Activated B cell treated with CpG ODN at 0.5 μM for 24 hours (primary cell): ENCODE data around the gene CAMTA1. TPM values are rescaled to one million over a fixed set of nuclear protein-coding genes. Genes with fewer than 3 reads are reported as not detected.

Experiments
- ATAC-seq: fragments of 200-7000 bp; cut with Tn5 transposase; one replicate; pipeline ENCODE4 v1.10.0; 2021; ENCODE audit warnings: low read depth, mild to moderate bottlenecking, moderate library complexity
- CTCF ChIA-PET: fragments of 350-600 bp; sonication (Branson Sonifier 250); formaldehyde crosslinking; loops from one replicate; lab custom pipeline; 2021; ENCODE audit warnings: antibody characterized with exemption; lab: Charles Lee
- POLR2A ChIA-PET: fragments of 350-600 bp; sonication (Branson Sonifier 250); formaldehyde crosslinking; loops from one replicate; lab custom pipeline; 2021; ENCODE audit warnings: antibody characterized with exemption; lab: Charles Lee
- DNase-seq: peaks from one replicate; pipeline ENCODE4 v3.0.0; 2022
- H3K27ac Mint-ChIP-seq: one replicate; pipeline ENCODE4 v1.8.0; 2020; ENCODE audit warnings: mixed read lengths
- H3K27me3 Mint-ChIP-seq: one replicate; pipeline ENCODE4 v1.8.0; 2021; ENCODE audit warnings: mixed read lengths
- H3K36me3 Mint-ChIP-seq: one replicate; pipeline ENCODE4 v1.8.0; 2021; ENCODE audit warnings: low read depth, mixed read lengths
- H3K4me1 Mint-ChIP-seq: one replicate; pipeline ENCODE4 v1.8.0; 2021; ENCODE audit warnings: mixed read lengths
- H3K4me3 Mint-ChIP-seq: one replicate; pipeline ENCODE4 v1.8.0; 2020; ENCODE audit warnings: mild to moderate bottlenecking, mixed read lengths
- H3K9me3 Mint-ChIP-seq: one replicate; pipeline ENCODE4 v1.8.0; 2020; ENCODE audit warnings: mixed read lengths
- CTCF ChIP-seq: fragments of 200-600 bp; IDR thresholded peaks from one replicate; pipeline ENCODE4 v1.8.0; 2022; ENCODE audit warnings: antibody characterized with exemption, mild to moderate bottlenecking
- intact Hi-C: fragments of 100-400 bp; cut with micrococcal nuclease; formaldehyde crosslinking; loops from one replicate; pipeline ENCODE4 v1.15.1; 2024
- total RNA-seq: library from RNA; stranded (reverse); gene quantifications from 2 replicates; pipeline ENCODE4 v1.2.3, GENCODE V29; 2022

CAMTA1 gene
- total RNA-seq, 1 donor from 2014 or later = 49.8 TPM

- no peaks in the 10 kb centered on the region for H3K4me1 Mint-ChIP-seq
- no peaks in the 10 kb centered on the region for H3K9me3 Mint-ChIP-seq
- H3K27ac Mint-ChIP-seq = no peak overlapping the region
- intact Hi-C loops = no loop called here
- no peak for TF ChIP-seq CTCF
- POLR2A ChIA-PET = no interaction called here
- DNase-seq (no peak), ATAC-seq (no peak)
- H3K36me3 Mint-ChIP-seq = no peaks in the 10 kb centered on the region
- peaks cover 2% of the 10 kb centered on the region for H3K27me3 Mint-ChIP-seq
- no peak overlapping the region for H3K4me3 Mint-ChIP-seq
- CTCF ChIA-PET = no interaction called here
Measured at GRCh38 chr1:7473223-7474142, 688.2 kb downstream of the CAMTA1 start.

- CTCF ChIA-PET = no interaction called here
- intact Hi-C loops = no loop called here
- DNase-seq = no peak
- H3K27me3 Mint-ChIP-seq = peaks cover 2% of the 10 kb centered on the region
- ATAC-seq = no peak
- no peak overlapping the region for H3K4me3 Mint-ChIP-seq
- H3K27ac Mint-ChIP-seq = no peak overlapping the region
- no peaks in the 10 kb centered on the region for H3K9me3 Mint-ChIP-seq
- POLR2A ChIA-PET = no interaction called here
- no peaks in the 10 kb centered on the region for H3K36me3 Mint-ChIP-seq
- no peak for TF ChIP-seq CTCF
- H3K4me1 Mint-ChIP-seq = no peaks in the 10 kb centered on the region
Measured at GRCh38 chr1:7474143-7474490, 688.9 kb downstream of the CAMTA1 start.

- H3K27ac Mint-ChIP-seq = no peak overlapping the region
- CTCF ChIA-PET = no interaction called here
- no peak overlapping the region for H3K4me3 Mint-ChIP-seq
- ATAC-seq (no peak), DNase-seq (no peak)
- no peaks in the 10 kb centered on the region for H3K9me3 Mint-ChIP-seq
- H3K4me1 Mint-ChIP-seq = no peaks in the 10 kb centered on the region
- intact Hi-C loops = no loop called here
- POLR2A ChIA-PET = no interaction called here
- H3K27me3 Mint-ChIP-seq = peaks cover 2% of the 10 kb centered on the region
- H3K36me3 Mint-ChIP-seq = no peaks in the 10 kb centered on the region
- TF ChIP-seq CTCF = no peak
Measured at GRCh38 chr1:7474786-7475502, 689.7 kb downstream of the CAMTA1 start.

GRCh38 chr1:7475691-7476090 lies 690.4 kb downstream of the CAMTA1 start:
- Mint-ChIP-seq H3K27ac (no peak overlapping the region), H3K9me3 (no peaks in the 10 kb centered on the region), H3K27me3 (peaks cover 2% of the 10 kb centered on the region), H3K4me3 (no peak overlapping the region), H3K36me3 (no peaks in the 10 kb centered on the region), H3K4me1 (no peaks in the 10 kb centered on the region)
- ATAC-seq (no peak), DNase-seq (no peak)
- ChIA-PET POLR2A (no interaction called here), CTCF (no interaction called here)
- intact Hi-C loops = no loop called here
- no peak for TF ChIP-seq CTCF

- TF ChIP-seq CTCF = no peak
- ChIA-PET CTCF (no interaction called here), POLR2A (no interaction called here)
- no peaks in the 10 kb centered on the region for H3K36me3 Mint-ChIP-seq
- H3K9me3 Mint-ChIP-seq = no peaks in the 10 kb centered on the region
- no peaks in the 10 kb centered on the region for H3K4me1 Mint-ChIP-seq
- no peak overlapping the region for H3K4me3 Mint-ChIP-seq
- H3K27me3 Mint-ChIP-seq = peaks cover 2% of the 10 kb centered on the region
- H3K27ac Mint-ChIP-seq = no peak overlapping the region
- intact Hi-C loops = no loop called here
- no peak for DNase-seq
- ATAC-seq = no peak
Measured at GRCh38 chr1:7476402-7476801, 691.1 kb downstream of the CAMTA1 start.
